ENCODE measurements around the gene GPC5.

- TF ChIP-seq CTCF (IDR thresholded peaks at IDR 0.05) (no peak), POLR2A (IDR thresholded peaks at IDR 0.05) (no peak)
These were observed 737.1 kb downstream of the GPC5 start for GRCh38 chr13:92135509-92135908.
